Fibroblast of lung (primary cell): ENCODE measurements around the gene GCSAM.

ENCODE experiments used
- CTCF ChIP-seq, 2 donors: IDR thresholded peaks in 1 of 2; conservative IDR thresholded peaks in 1 of 2; 1 replicate in 1 of 2; 2 replicates in 1 of 2; pipeline ENCODE4 v1.5.1; 2011 to 2012; ENCODE audit warnings: low read length in 2 of 2, control low read depth in 1 of 2, inconsistent platforms in 1 of 2, low read depth in 1 of 2, mild to moderate bottlenecking in 1 of 2
- EZH2 ChIP-seq: IDR thresholded peaks from 2 replicates; pipeline ENCODE4 v1.5.1; 2012; ENCODE audit warnings: low read length, control low read depth, mild to moderate bottlenecking; ENCODE audit errors: missing control alignments

GRCh38 chr3:112127522-112128494 lies 5.2 kb downstream of the GCSAM start:
- TF ChIP-seq EZH2 (no peak), CTCF (conservative IDR thresholded peaks at IDR 0.05 in 1 of 2, IDR thresholded peaks at IDR 0.05 in 1 of 2; ENCODE audit: low read depth in 1 of 2, low read length in 2 of 2) (no peak)
